Effector memory CD4-positive, alpha-beta T cell (primary cell): ENCODE measurements around the gene TLE3.

ENCODE experiments used
- DNase-seq, 3 donors: peaks; one replicate each; pipeline ENCODE4 v3.0.0-alpha.2; 2020
- H3K27ac ChIP-seq: 2 replicates; pipeline ENCODE4 v1.7.0; 2013; ENCODE audit warnings: mild to moderate bottlenecking, low read length, moderate library complexity; ENCODE audit not compliant: insufficient read depth, poor library complexity, severe bottlenecking
- H3K27me3 ChIP-seq: replicated peaks from 2 replicates; pipeline ENCODE4 v1.7.0; 2013; ENCODE audit warnings: mild to moderate bottlenecking, low read length; ENCODE audit not compliant: insufficient read depth, control insufficient read depth, poor library complexity, severe bottlenecking
- H3K36me3 ChIP-seq: 2 replicates; pipeline ENCODE4 v1.7.0; 2013; ENCODE audit warnings: mild to moderate bottlenecking, low read length, moderate library complexity; ENCODE audit not compliant: control insufficient read depth, insufficient read depth
- H3K4me1 ChIP-seq: 2 replicates; pipeline ENCODE4 v1.7.0; 2013; ENCODE audit warnings: low read length, mild to moderate bottlenecking; ENCODE audit not compliant: control insufficient read depth, insufficient read depth, poor library complexity, severe bottlenecking
- H3K4me3 ChIP-seq: 2 replicates; pipeline ENCODE4 v1.7.0; 2013; ENCODE audit warnings: low read length, low read depth, mild to moderate bottlenecking; ENCODE audit not compliant: insufficient read depth, poor library complexity, severe bottlenecking
- H3K9me3 ChIP-seq: 2 replicates; pipeline ENCODE4 v1.7.0; 2013; ENCODE audit warnings: mild to moderate bottlenecking, low read length, moderate library complexity; ENCODE audit not compliant: control insufficient read depth

TLE3 gene

DNA sequence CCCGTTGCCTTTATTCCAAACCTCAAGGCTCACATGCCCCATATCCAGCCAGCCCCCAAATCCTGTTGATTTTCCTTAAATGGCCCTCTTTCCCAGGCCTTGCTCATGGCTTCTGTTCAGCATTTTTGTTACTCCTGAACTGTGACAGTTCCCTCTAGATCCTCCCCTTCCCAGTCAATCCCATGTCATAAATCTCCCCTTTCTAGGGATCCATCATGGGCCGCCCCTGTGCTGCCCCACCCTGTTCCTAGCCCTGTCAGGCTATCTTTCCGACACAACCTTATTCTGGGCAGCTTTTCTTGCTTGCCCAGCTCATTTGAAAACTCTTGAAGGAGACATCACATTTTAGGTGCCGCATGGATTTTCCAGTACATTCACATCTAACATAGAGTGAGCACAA, 84.8 kb downstream of the TLE3 start:
- no peak overlapping the region for H3K4me3 ChIP-seq
- H3K36me3 ChIP-seq, result no peaks in the 10 kb centered on the region
- DNase-seq, result no peak
- H3K27me3 ChIP-seq, result no peaks in the 10 kb centered on the region
- peaks cover 6% of the 10 kb centered on the region for H3K9me3 ChIP-seq
- no peaks in the 10 kb centered on the region for H3K4me1 ChIP-seq
- no peak overlapping the region for H3K27ac ChIP-seq

DNA sequence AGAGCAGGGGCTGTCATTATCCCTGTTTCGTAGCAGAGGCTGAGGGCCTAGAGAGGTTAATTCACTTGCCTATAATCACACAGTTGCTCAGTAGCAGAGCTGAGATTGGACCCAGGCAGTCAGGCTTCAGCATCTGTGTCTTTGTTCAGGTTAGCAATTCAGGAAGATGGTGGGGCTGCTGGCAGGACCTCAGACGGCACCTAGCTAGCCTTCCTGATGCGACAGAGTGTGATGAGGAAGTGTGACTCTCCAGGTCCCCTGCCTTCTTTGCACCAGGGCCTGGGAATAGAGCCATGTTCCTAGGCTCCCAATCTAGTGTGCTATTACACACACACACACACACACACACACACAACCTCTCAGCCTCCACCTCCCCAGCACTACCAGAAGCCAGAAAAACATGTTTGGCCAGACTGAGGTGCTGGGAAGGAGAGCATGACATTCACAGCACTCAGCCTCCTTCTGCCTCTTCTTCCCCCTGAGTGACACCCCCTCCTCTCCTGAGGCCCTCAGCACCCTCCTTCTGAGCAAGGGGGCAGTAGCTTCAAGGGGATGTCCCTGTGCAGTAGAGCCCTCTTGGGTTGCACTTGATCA, 88.9 kb downstream of the TLE3 start:
- Histone ChIP-seq H3K27ac (no peak overlapping the region), H3K4me3 (no peak overlapping the region), H3K36me3 (no peaks in the 10 kb centered on the region), H3K27me3 (no peaks in the 10 kb centered on the region), H3K9me3 (no peaks in the 10 kb centered on the region), H3K4me1 (no peaks in the 10 kb centered on the region)
- no peak for DNase-seq

DNA sequence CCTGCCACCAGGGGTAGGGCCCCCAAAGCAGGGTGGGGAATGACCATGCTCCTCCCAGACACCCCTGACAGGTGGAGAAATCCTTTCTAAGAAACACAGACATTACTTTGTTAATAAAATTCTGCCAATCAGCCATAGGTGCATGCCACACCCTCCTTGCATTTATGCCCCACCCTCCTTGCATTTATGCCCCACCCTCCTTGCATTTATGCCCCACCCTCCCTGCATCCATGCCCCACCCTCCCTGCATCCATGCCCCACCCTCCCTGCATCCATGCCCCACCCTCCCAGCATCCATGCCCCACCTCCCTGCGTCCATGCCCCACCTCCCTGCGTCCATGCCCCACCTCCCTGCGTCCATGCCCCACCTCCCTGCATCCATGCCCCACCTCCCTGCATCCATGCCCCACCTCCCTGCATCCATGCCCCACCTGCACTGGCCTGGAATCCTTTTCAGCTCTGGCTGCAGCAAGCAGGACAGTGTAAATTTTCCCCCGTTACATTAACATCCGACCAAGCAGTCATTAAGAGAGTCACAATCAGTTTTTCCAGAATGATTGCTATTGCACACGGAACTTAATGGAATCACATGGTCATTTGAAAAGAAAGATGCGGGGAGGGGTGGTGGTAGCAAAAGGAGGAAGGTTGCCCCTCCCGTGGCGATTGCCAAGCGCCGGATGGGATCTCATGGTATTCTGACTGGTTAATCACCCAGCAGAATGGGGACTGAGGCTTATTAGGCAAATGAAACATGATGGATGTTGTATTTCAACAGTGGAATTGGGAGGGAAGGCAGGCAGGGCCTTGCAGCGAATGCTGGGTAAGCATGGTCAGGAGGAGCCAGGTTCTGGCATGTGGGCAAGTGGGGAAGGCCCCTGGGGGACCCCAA, 91.2 kb downstream of the TLE3 start:
- H3K4me1 ChIP-seq, result no peaks in the 10 kb centered on the region
- no peak overlapping the region for H3K4me3 ChIP-seq
- no peaks in the 10 kb centered on the region for H3K36me3 ChIP-seq
- DNase-seq, result no peak
- H3K27ac ChIP-seq, result no peak overlapping the region
- H3K27me3 ChIP-seq, result no peaks in the 10 kb centered on the region
- H3K9me3 ChIP-seq, result no peaks in the 10 kb centered on the region

DNA sequence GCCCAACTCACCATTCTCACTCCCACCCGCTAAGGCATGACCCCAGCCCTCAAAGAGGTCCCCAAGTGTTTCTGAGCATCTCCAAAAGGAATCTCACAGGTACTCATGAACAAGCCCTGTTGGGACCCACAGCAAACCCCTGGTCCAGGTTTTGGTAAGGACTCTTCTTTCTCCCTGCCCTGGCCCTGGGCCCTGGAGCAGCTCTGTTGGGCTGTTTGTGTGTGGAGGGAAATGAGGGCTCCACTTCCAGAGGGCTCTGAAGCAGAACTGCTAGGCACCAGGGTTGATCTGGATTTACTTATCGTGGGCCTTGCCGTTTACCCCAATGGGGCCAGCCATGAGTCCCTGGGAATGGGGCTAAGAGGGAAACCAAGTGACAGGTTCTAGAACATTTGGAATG, 92.9 kb downstream of the TLE3 start:
- no peaks in the 10 kb centered on the region for H3K27me3 ChIP-seq
- no peaks in the 10 kb centered on the region for H3K36me3 ChIP-seq

DNA sequence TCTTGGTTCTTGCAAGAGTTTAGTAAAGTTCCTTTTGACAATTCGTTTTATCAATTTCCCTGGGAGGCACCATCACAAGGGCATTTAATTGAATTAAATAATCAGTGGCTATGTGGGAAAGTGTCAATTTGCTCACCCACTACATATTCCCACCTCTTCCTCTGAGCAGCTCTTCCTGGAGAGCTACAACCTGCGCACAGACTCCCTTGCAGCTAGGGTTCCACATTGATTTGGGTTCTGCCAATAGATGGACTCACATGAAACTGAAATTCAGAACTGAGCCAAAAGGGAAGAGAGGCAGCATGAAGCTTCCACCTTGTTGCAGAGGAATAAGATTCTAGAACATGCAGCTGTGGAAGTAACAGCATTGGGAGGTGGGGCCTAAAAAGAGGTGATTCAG, 94.8 kb downstream of the TLE3 start:
- Histone ChIP-seq H3K27ac (no peak overlapping the region), H3K4me3 (no peak overlapping the region), H3K9me3 (no peaks in the 10 kb centered on the region), H3K27me3 (no peaks in the 10 kb centered on the region), H3K4me1 (no peaks in the 10 kb centered on the region), H3K36me3 (no peaks in the 10 kb centered on the region)
- no peak for DNase-seq

More for the DNA sequence above, 92.9 kb downstream of the TLE3 start:
- DNase-seq, result no peak
- Histone ChIP-seq H3K4me1 (no peaks in the 10 kb centered on the region), H3K27ac (no peak overlapping the region), H3K9me3 (no peaks in the 10 kb centered on the region), H3K4me3 (no peak overlapping the region)

DNA sequence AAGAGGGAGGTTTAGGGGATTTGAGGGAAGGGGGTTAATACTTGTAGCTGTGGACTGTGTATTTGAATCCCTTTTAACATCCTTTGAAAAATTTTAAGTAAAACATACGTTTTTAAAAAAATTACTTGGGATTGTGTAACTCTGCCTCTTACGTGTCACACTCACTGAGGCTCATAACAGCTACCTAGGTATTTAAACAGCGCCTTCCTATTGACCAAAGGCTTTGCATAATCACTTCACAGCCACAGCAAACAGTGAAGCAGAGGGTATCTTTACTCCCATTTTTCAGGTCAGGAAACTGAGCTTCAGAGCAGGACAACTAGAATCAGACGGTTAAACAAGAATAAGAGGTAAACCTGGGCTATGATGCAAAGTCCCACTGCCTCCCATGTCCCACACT, 95.9 kb downstream of the TLE3 start:
- Histone ChIP-seq H3K4me3 (no peak overlapping the region), H3K9me3 (no peaks in the 10 kb centered on the region)
- no peak for DNase-seq

DNA sequence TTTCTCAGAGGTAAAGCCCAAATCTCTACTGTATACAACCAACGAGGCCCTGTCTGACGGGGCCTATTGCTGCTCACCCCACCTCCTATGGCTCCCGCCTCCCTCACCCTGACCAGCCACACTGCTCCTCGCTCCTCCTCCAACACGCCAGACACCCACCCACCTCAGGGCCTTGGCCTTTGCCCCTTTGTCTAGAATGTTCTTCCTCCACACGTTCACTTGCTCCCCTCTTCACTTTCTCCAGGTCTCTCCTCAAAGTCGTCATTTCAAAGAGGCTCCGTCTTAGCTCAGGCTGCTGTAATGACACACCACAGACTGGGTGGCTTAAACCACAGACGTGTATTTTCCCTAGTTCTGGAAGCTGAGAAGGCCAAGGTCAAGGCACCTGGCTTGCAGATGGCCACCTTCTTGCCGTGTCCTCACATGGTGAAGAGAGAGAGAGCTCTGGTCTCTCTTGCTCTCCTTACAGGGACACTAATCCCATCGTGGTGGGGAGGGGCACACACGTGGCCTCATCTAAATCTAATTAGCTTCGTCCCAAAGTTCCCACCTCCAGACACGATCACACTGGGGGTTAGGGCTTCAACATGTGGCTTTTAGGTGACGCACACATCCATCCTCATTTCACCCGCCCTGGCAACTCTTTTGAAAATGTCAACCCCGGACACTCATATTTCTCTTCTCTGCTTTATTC, 98.2 kb downstream of the TLE3 start:
- Histone ChIP-seq H3K4me3 (no peak overlapping the region), H3K4me1 (no peaks in the 10 kb centered on the region), H3K9me3 (no peaks in the 10 kb centered on the region), H3K27ac (no peak overlapping the region), H3K36me3 (no peaks in the 10 kb centered on the region), H3K27me3 (no peaks in the 10 kb centered on the region)
- DNase-seq, result no peak

More for the DNA sequence above, 95.9 kb downstream of the TLE3 start:
- Histone ChIP-seq H3K4me1 (no peaks in the 10 kb centered on the region), H3K36me3 (no peaks in the 10 kb centered on the region), H3K27me3 (no peaks in the 10 kb centered on the region), H3K27ac (no peak overlapping the region)

DNA sequence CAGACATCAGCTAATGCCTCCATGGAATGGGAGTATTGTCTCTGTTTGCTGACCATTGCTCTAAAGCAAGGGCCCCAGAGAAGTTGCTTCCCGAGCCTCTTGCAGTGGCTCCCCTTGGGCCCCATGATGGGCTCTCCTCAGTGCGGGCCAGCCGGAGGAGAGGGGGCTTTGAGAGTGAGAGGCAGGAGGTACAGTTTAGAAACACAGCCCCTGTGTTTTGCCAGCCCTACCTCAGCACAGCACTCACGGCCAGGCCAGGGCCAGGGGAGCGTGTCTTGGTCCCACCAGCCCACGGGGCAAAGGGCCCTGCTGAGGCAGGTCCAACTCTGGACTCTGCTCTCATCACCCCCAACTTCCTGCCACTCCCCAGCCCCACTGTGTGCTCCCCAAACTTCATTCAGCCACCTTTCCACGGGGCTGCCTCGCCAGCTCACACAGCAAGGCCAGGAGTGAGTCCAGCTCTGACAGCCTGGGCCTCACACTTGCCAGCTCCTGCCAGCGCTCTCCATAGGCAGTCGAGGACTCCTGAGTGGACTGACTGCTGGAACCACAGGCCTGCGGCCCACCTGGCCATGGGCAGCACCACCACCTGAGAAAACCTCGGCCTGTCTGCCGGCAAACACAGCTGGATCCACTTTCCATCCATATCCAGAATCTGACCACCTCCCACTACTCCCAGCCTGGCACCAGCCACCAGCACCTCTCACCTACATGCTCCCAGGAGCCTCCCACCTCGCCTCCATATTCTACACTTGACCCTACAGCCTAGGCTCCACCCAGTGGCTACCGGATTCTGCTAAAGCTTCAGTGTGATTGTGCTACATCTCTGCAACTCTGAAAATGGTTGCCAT, 99.0 kb downstream of the TLE3 start:
- no peak for DNase-seq
- Histone ChIP-seq H3K9me3 (no peaks in the 10 kb centered on the region), H3K36me3 (no peaks in the 10 kb centered on the region), H3K4me3 (no peak overlapping the region), H3K4me1 (no peaks in the 10 kb centered on the region), H3K27me3 (no peaks in the 10 kb centered on the region), H3K27ac (no peak overlapping the region)

DNA sequence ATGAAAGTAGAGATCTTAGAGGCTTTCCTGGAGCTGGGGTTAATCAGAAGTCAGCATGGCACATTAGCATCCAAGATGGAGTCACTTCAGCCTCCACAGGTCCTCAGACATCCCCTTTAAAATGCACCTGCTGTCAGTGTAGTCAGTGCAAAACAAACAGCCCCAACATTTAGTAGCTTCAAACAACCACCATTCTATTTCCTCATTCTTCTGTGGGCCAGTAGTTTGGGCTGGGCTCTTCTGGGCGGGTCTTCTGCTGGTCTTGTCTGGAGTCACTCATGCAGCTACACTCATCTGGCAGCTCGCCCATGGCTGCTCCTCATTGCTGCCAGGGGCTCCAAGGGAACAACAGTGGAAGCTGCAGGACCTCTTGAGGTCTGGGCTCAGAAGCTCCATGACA, 99.9 kb downstream of the TLE3 start:
- Histone ChIP-seq H3K4me1 (no peaks in the 10 kb centered on the region), H3K9me3 (no peaks in the 10 kb centered on the region), H3K27me3 (no peaks in the 10 kb centered on the region), H3K36me3 (no peaks in the 10 kb centered on the region), H3K27ac (no peak overlapping the region), H3K4me3 (no peak overlapping the region)
- no peak for DNase-seq
